Measurements from ENCODE around the gene POTEF.
"Not testable (repeated sequence)": the region's sequence is repeated elsewhere in the genome, so short reads cannot be mapped to it uniquely, and the experiment has no call there.

- TF ChIP-seq CTCF (IDR thresholded peaks at IDR 0.05); CBX2 (IDR thresholded peaks at IDR 0.05; ENCODE audit: borderline replicate concordance, low read depth); CBX8 (IDR thresholded peaks at IDR 0.05): not testable (repeated sequence)
Measured at GRCh38 chr2:130059982-130060381, 69.0 kb downstream of the POTEF start.

Data from A549 (cell line).